Measurements from ENCODE around the gene FOXP1. TPM values are rescaled to one million over a fixed set of nuclear protein-coding genes. Genes with fewer than 3 reads are reported as not detected.

Gene FOXP1
- total RNA-seq, 1 donor from 2014 or later: 26.1 TPM

DNA sequence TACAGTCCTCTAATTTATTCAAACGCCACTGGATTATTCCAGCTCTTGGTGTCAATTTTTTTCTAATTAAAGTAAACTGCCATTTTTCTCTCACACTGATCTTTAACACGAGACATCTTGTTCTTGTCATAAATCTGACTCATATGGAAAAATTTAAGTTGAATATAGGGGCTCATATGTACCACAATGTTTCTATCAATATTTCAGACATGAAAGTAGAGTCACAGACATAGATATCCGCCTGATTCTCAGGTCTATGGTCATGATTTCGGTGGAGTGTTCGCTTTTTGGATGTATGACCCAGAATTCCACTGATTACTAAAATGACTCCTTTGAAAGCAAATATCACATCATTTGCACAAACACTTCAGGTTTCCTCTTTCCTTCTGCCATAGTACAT is 552.8 kb downstream of the FOXP1 start:
- H3K4me3 ChIP-seq (ENCODE audit: low read depth, low read length): no peak overlapping the region
- TF ChIP-seq, protein P1, sequence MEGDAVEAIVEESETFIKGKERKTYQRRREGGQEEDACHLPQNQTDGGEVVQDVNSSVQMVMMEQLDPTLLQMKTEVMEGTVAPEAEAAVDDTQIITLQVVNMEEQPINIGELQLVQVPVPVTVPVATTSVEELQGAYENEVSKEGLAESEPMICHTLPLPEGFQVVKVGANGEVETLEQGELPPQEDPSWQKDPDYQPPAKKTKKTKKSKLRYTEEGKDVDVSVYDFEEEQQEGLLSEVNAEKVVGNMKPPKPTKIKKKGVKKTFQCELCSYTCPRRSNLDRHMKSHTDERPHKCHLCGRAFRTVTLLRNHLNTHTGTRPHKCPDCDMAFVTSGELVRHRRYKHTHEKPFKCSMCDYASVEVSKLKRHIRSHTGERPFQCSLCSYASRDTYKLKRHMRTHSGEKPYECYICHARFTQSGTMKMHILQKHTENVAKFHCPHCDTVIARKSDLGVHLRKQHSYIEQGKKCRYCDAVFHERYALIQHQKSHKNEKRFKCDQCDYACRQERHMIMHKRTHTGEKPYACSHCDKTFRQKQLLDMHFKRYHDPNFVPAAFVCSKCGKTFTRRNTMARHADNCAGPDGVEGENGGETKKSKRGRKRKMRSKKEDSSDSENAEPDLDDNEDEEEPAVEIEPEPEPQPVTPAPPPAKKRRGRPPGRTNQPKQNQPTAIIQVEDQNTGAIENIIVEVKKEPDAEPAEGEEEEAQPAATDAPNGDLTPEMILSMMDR (conservative IDR thresholded peaks at IDR 0.05; ENCODE audit: low read depth, low read length): no peak
- DNase-seq (ENCODE audit: low read depth): no peak

DNA sequence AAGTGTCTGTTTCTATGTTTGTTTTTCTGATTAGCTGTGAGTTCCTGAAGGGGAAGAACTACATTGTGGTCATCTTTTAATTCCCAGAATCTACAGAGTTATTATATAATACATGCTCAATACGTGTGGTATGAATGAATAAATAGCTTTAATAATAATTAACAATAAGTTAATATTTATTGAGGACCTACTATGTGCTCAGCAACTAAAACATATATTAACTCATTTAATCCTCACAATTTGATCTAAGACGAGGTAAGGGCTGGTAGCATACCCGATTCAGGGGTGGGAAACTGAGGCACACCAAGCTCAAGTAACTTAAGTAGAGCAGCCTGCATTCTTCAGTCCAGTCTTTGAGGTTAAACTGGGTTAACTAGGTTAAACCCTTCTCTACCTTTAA is 553.8 kb downstream of the FOXP1 start:
- TF ChIP-seq, protein P1 (conservative IDR thresholded peaks at IDR 0.05; ENCODE audit: low read depth, low read length): no peak
- DNase-seq (ENCODE audit: low read depth): no peak
- H3K4me3 ChIP-seq (ENCODE audit: low read depth, low read length): no peak overlapping the region

DNA sequence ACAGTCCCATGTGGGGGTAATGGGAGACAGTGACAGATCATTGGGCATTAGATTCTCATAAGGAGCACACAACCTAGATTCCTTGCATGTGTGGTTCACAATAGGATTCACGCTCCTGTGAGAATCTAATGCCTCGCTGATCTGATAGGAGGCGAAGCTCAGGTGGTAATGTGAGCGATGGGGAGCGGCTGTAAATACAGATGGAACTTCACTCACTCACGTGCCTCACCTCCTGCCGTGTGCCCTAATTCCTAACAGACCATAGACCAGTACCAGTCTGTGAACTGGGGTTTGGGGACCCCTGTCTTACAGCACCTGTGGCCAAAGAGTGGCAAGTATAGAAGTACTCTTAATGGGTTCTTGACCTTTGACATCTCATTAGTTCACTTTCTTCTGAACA is 554.7 kb downstream of the FOXP1 start:
- no peak overlapping the region for H3K4me3 ChIP-seq (ENCODE audit: low read depth, low read length)
- DNase-seq (ENCODE audit: low read depth): no peak
- TF ChIP-seq, protein P1 (conservative IDR thresholded peaks at IDR 0.05; ENCODE audit: low read depth, low read length): no peak

DNA sequence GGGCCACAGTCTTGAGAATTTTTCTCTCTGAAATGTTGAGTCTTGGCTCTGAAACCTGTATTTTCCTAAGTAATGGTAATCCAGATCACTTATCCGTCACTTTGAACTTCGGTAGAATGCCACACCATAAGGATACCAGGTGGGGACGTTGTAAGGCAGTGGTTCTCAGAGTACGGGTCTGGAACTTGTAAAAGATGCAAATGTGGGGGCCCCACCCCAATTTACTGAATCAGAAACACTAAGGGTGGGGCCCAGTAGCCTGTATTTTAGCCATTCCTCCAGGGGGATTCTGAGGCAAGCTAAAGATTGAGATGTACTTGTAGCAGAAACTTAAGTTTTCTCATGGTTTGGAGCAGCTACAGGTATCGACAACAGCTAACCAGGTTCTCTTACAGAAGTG is 555.3 kb downstream of the FOXP1 start:
- H3K4me3 ChIP-seq (ENCODE audit: low read depth, low read length): no peak overlapping the region
- no peak for DNase-seq (ENCODE audit: low read depth)
- TF ChIP-seq, protein P1 (conservative IDR thresholded peaks at IDR 0.05; ENCODE audit: low read depth, low read length): no peak

DNA sequence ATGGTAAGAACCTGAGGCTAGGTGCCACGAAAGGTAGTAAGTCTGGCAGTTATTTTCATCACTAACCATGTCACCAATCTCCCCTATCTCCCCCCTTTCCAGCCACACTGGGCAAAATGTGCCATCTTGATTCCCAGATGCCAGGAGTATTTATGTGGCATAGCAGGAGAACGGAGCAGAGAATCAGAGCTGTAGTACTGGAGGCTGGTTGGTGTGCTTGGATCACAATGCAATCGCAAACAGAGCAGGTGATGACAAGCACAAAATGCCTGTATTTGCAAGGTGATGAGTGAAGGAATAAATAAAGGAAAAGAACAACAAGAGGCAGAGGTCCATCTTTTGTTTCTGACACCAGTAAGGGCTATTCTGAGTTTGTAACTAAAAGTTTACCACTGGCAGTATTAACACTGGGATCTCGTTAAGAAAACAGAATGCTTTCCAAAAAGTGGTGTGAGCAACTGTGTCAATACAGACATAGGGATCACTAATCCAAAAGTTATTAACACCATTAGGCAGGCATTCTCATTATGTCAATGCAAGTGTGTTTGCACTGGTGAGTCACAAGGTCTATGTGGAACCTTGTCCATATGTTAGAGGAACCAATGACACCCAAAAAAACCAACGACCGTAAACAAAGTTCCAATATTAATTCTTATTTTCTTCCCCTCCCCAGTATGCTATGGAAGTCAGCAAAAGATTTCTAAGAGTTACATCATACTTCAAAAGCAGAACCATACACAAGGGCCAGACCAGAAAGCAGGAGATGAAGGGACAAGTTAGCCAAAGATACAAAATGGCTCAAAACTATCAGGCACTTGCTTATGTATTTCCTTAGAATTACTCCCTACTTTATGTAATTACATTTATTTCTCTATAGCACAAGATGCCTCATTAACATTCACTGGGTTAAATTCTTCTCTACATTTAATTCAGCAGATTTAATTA is 556.6 kb downstream of the FOXP1 start:
- TF ChIP-seq, protein P1 (conservative IDR thresholded peaks at IDR 0.05; ENCODE audit: low read depth, low read length): no peak
- no peak for DNase-seq (ENCODE audit: low read depth)
- no peak overlapping the region for H3K4me3 ChIP-seq (ENCODE audit: low read depth, low read length)

DNA sequence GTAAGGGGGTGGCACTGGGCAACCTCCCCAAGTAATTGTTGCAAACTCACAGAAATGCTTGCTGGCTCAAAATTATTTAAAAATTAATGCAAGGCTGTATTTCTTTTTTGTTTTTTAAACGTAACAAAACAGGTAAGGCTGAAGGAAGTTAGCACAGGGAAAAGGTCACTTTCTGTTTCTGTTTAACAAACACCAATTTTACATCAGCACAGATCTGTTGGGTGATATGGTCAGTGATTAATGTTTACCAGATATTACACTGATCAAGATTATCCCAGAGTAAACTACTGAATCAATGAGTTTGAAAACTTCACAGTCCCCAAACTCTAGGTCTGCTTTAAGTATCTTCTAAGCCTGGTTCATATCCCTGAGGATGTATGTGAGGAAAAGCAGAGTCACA is 558.0 kb downstream of the FOXP1 start:
- TF ChIP-seq, protein P1 (conservative IDR thresholded peaks at IDR 0.05; ENCODE audit: low read depth, low read length): no peak
- no peak for DNase-seq (ENCODE audit: low read depth)

DNA sequence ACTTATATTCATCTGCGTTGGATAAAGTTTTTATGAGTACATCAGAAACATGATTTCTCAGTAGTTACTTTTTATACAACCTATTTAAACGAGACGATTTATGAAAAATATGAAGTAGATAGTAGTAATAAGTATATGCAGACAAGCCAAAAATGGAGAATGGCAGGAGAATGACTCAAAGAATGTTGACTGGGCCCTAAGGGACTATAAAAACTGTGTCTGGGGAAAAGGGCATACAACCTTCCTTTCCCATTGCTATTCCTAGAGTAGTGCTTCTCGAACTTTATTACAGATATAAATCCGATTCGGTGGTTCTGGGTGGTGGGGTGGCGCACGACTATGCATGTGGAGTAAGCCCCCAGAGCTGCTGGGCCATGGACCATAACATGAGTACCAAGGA is 558.5 kb downstream of the FOXP1 start:
- TF ChIP-seq, protein P1 (conservative IDR thresholded peaks at IDR 0.05; ENCODE audit: low read depth, low read length): no peak
- no peak for DNase-seq (ENCODE audit: low read depth)
- H3K4me3 ChIP-seq (ENCODE audit: low read depth, low read length): no peak overlapping the region

More for the DNA sequence above, 558.0 kb downstream of the FOXP1 start:
- H3K4me3 ChIP-seq (ENCODE audit: low read depth, low read length): no peak overlapping the region
